ENCODE data around the gene FIBCD1. TPM values are rescaled to one million over a fixed set of nuclear protein-coding genes. Genes with fewer than 3 reads are reported as not detected.

FIBCD1 gene
- total RNA-seq, 6 experiments from 2014 or later: not detected

DNA sequence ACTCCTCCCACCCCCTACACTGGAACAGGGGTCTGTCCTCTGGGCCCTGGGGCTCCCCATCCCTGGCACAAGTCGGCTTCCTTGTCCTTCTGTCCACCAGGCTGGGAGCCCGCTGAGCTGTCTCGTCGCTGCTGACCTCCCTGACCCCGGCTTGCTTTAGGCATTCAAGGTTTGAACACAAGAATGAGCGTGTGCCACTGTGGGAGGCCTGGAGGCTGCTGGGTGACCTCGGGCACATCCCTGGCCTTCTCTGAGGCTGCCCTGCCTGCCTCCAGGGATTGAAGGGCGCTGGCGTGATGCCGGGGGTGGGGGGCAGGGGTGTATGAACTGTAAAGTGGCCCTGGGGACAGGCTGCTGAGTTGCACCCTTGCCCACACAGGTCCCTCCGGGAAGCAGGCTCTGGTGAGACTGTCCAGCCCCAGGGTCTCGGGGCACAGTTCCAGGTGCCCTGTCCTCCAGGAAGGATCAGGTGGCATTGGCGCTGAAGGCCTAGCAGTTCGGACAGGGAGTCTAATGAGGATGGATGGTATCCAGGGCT is 18.2 kb downstream of the FIBCD1 start:
- WGBS (ENCODE audit: insufficient coverage, low coverage, low lambda C conversion rate, missing lambda C conversion rate): 71% methylated on average over 7 of the region's 14 CpGs
- Histone ChIP-seq H3K4me3 (no peak overlapping the region), H3K4me1 (no peaks in the 10 kb centered on the region), H3K36me3 (no peaks in the 10 kb centered on the region), H3K27me3 (no peaks in the 10 kb centered on the region), H3K9me3 (no peaks in the 10 kb centered on the region), H3K27ac (no peak overlapping the region)
- no peak for ATAC-seq
- intact Hi-C loops (cut with DNase I): no loop called here
- DNase-seq: no peak
- TF ChIP-seq, protein P1, sequence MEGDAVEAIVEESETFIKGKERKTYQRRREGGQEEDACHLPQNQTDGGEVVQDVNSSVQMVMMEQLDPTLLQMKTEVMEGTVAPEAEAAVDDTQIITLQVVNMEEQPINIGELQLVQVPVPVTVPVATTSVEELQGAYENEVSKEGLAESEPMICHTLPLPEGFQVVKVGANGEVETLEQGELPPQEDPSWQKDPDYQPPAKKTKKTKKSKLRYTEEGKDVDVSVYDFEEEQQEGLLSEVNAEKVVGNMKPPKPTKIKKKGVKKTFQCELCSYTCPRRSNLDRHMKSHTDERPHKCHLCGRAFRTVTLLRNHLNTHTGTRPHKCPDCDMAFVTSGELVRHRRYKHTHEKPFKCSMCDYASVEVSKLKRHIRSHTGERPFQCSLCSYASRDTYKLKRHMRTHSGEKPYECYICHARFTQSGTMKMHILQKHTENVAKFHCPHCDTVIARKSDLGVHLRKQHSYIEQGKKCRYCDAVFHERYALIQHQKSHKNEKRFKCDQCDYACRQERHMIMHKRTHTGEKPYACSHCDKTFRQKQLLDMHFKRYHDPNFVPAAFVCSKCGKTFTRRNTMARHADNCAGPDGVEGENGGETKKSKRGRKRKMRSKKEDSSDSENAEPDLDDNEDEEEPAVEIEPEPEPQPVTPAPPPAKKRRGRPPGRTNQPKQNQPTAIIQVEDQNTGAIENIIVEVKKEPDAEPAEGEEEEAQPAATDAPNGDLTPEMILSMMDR (IDR thresholded peaks at IDR 0.05): no peak
- TF ChIP-seq POLR2A (IDR thresholded peaks at IDR 0.05): no peak

DNA sequence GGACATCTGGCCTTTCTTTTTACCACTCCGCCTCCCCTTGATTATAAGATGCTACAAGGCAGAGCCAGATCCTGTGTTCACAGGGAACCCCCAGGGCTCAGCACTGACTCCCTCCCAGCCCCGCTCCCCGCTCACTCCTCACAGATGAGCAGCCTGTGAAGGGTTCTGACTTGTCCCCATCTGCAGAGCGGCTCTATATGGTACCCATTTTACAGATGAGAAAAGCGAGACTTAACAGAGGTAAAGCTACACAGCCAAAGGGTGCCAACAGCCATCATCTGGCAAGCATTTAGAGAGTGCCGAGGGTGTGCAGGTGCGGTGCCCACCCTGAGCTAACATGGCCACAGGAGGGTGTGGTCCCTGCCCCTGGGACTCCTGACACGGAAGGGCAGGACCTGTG is 18.8 kb downstream of the FIBCD1 start:
- Histone ChIP-seq H3K4me3 (no peak overlapping the region), H3K9me3 (no peaks in the 10 kb centered on the region), H3K27me3 (no peaks in the 10 kb centered on the region), H3K4me1 (no peaks in the 10 kb centered on the region), H3K36me3 (no peaks in the 10 kb centered on the region), H3K27ac (no peak overlapping the region)
- ATAC-seq (no peak), DNase-seq (no peak)
- intact Hi-C loops (cut with DNase I): no loop called here
- WGBS (ENCODE audit: insufficient coverage, low coverage, low lambda C conversion rate, missing lambda C conversion rate): no CpG with 5 or more reads among the region's 8 CpGs
- no peak for TF ChIP-seq POLR2A (IDR thresholded peaks at IDR 0.05)
- TF ChIP-seq, protein P1 (IDR thresholded peaks at IDR 0.05): no peak

DNA sequence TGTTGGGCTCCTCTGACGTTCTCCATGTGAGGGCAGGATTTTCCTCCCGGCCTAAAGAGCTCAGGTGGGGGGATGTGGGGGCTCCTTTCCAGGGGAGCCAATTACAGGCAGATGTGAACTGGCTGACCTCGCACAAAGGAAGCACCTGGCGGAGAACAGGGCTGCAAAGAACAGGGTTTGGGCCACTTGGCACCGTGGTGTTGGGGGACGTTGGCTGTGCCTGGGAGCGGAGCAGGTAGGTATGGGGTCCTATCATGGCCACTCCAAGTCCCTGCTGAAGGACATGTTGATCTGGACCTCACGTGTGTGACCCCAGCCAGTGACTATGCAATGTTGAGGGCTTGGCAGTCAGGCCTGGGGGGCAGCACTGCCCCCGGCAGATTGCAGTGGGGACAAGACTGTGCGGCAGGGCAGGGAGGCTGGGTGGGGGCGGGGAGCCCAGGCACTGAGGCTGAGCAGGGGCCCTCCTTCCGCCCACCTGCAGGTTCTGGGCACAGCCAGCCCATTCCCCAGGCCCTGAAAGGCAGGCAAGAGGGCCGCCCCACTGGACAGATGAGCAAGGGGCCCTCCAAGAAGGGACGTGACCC is 19.4 kb downstream of the FIBCD1 start:
- WGBS (ENCODE audit: insufficient coverage, low coverage, low lambda C conversion rate, missing lambda C conversion rate): 29% methylated on average over 4 of the region's 14 CpGs
- Histone ChIP-seq H3K27me3 (no peaks in the 10 kb centered on the region), H3K36me3 (no peaks in the 10 kb centered on the region), H3K9me3 (no peaks in the 10 kb centered on the region), H3K27ac (no peak overlapping the region), H3K4me1 (no peaks in the 10 kb centered on the region), H3K4me3 (no peak overlapping the region)
- ATAC-seq (no peak), DNase-seq (no peak)
- no peak for TF ChIP-seq POLR2A (IDR thresholded peaks at IDR 0.05)
- TF ChIP-seq, protein P1 (IDR thresholded peaks at IDR 0.05): no peak
- intact Hi-C loops (cut with DNase I): no loop called here

DNA sequence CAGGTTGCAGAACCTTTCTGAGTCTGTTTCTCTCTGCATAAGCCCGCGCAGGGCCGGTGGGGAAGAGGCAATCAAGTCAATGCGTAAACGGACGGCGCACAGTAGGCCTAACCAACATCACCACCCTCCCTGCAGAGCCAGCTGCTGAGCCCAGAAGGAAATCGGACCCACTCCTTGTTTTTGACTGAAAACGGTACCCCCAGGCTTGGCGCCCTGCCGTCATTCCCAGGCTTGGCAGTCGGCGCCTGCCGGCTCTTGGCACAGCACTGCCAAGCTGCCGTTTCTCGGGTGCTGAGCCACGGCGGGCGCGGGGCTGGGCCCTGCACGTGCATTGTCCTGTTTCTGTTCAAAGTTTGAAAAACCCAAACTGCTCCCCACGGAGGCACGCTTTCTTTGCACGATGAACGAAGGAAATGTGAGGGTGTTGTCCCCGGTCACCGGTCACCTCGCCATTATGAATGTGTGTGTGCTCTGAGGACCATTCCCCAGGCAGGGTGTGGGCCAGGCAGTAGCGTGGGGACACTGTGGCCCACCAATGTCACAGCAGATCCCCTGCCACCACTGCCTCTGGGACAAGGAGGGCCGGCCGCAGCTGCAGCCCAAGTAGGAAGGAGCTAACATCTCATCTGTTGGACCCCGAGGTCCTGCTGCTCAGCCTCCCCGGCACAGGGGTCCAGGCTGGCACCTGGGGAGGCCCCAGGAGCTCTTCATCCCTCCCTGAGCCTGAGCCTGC is 20.1 kb downstream of the FIBCD1 start:
- H3K36me3 ChIP-seq: no peaks in the 10 kb centered on the region
- ATAC-seq (no peak), DNase-seq (no peak)
- H3K4me3 ChIP-seq: no peak overlapping the region
- WGBS (ENCODE audit: insufficient coverage, low coverage, low lambda C conversion rate, missing lambda C conversion rate): 38% methylated on average over 6 of the region's 33 CpGs
- no peak overlapping the region for H3K27ac ChIP-seq
- no peaks in the 10 kb centered on the region for H3K4me1 ChIP-seq
- TF ChIP-seq, protein P1 (IDR thresholded peaks at IDR 0.05): no peak
- no peak for TF ChIP-seq POLR2A (IDR thresholded peaks at IDR 0.05)
- H3K9me3 ChIP-seq: no peaks in the 10 kb centered on the region
- intact Hi-C loops (cut with DNase I): no loop called here
- no peaks in the 10 kb centered on the region for H3K27me3 ChIP-seq
